GM10266 (cell line): ENCODE results near the gene CPED1.
"Not testable (repeated sequence)": the region's sequence is repeated elsewhere in the genome, so short reads cannot be mapped to it uniquely, and the experiment has no call there.

Experiments
- DNase-seq: peaks from one replicate; pipeline ENCODE4 v3.0.0; 2012; ENCODE audit errors: extremely low spot score
- CTCF ChIP-seq: IDR thresholded peaks from 2 replicates; pipeline ENCODE4 v1.5.1; 2012; ENCODE audit warnings: mild to moderate bottlenecking, low read depth; ENCODE audit not compliant: control insufficient read depth, insufficient read depth; ENCODE audit errors: missing control alignments

CPED1 gene

GRCh38 chr7:121307021-121307574 is 318.6 kb downstream of the CPED1 start:
- no peak for TF ChIP-seq CTCF
- no peak for DNase-seq

- no peak for DNase-seq
- no peak for TF ChIP-seq CTCF
Observed at GRCh38 chr7:121313220-121313792, 324.8 kb downstream of the CPED1 start.

GRCh38 chr7:121313793-121314676 is 325.5 kb downstream of the CPED1 start:
- no peak for DNase-seq
- no peak for TF ChIP-seq CTCF

- not testable (repeated sequence) for DNase-seq
Observed at GRCh38 chr7:121315170-121315569, 326.7 kb downstream of the CPED1 start.

- DNase-seq = no peak
Observed at GRCh38 chr7:121322460-121322859, 333.9 kb downstream of the CPED1 start.

GRCh38 chr7:121323515-121324302 is 335.2 kb downstream of the CPED1 start:
- no peak for DNase-seq
- TF ChIP-seq CTCF = no peak

More at GRCh38 chr7:121322460-121322859, 333.9 kb downstream of the CPED1 start:
- no peak for TF ChIP-seq CTCF

- TF ChIP-seq CTCF = no peak
- DNase-seq = no peak
Observed at GRCh38 chr7:121327671-121328070, 339.2 kb downstream of the CPED1 start.
